ENCODE results near the gene OVCA2. TPM values are rescaled to one million over a fixed set of nuclear protein-coding genes. Genes with fewer than 3 reads are reported as not detected.

The OVCA2 gene
- 48.8 and 51.0 TPM in 2 replicates for total RNA-seq

DNA sequence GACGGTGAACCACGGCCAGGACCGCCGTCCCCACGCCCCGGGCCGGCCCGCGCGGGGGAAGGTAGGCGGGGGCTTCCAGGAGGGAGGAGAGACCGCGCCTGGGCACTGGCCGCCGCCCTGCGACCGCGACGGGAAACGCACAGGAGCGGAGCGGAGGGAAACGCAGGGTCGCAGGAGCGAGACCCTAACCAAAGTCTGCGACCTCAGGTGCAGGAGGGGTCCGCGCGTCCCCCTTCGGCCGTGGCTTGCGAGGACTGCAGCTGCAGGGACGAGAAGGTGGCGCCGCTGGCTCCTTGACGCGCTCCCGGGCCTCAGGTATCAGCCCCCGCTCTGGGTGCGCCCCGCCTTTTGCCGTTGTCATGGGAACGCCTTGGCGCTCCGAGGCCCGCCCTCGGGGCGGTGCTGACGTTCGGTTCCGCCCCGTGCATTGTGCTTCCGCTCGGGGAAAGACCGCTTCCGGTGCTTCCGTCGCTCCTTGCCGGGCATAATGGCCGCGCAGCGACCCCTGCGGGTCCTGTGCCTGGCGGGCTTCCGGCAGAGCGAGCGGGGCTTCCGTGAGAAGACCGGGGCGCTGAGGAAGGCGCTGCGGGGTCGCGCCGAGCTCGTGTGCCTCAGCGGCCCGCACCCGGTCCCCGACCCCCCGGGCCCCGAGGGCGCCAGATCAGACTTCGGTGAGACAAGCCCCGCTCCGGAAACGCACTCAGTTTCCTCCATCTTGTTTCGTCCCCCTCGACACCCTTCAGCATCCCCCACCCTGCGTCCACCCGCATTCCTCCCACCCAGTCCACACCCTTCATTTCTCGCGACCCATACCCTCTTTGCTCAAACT, at the start of gene OVCA2:
OVCA2 (plus strand) TSS at position 462 of the 829 bp plus-strand sequence; CDS start at position 488, 26 bp downstream.
- intact Hi-C loops (cut with micrococcal nuclease), result loop anchor here (1.0 to 5.0 kb wide), 7 partner anchors 8 to 374 kb away; partner anchors contain the start of genes DPH1, MNT and RTN4RL1

DNA sequence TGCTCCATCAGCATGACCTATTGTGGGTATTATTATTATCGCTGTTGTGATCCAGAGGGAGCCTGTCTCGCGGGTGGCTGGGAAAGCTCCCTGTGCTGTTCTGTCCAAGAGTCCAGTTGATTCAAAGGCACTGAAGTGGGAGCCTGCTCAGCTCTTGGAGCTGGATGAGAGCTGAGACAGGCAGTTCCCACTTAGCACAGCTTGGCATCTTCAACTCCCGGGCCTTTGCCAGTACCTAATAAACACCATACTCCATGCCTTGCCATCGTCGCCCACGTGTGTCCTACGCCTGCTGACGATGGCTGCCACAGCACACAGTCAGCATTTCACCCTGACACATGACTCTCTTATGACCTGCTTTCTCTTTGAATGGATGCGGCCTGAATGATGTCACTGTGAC, 49.3 kb upstream of the OVCA2 start:
- intact Hi-C loops (cut with micrococcal nuclease), result no loop called here

DNA sequence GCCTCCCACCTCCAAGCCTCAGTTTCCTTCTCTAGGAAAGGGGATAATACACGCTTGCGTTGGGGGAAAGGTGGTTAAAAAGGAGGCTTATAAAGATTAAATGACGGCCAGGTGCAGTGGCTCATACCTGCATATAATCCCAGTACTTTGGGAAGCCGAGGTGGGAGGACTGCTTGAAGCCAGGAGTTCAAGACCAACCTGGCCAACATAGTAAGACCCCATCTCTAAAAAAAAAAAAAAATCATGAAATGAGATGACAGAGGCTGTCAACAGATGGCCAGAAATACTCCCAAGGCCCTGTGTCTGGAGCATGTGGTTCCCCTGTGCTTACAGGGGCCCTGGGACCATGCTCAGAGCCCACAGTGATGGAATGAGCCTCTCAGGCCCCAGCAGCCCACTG, 47.1 kb upstream of the OVCA2 start:
- intact Hi-C loops (cut with micrococcal nuclease), result no loop called here

DNA sequence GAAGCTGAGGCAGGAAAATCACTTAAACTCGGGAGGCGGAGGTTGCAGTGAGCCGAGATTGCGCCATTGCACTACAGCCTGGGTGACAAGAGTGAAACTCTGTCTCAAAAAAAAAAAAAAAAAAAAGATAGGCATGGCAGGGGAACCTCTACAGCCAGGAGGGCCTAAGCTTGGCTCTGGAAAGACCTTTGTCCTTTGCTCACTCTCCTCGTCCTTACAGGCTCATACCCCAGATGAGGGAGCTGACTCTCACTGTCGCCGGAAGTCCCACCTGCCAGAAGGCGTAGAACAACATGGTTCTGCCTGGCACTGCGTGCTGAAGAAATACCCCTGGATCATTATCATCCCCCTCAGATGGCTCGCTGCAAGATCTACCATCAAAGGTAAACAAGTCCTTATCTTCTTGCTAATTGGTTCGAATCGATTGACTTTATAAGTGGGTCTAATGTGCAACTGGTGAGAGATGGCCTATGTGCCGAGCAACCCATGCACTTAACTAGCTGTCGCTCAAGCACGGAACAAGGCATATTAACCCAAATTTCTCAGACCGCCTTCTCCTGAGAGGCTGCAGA, 46.4 kb upstream of the OVCA2 start:
- intact Hi-C loops (cut with micrococcal nuclease), result no loop called here

DNA sequence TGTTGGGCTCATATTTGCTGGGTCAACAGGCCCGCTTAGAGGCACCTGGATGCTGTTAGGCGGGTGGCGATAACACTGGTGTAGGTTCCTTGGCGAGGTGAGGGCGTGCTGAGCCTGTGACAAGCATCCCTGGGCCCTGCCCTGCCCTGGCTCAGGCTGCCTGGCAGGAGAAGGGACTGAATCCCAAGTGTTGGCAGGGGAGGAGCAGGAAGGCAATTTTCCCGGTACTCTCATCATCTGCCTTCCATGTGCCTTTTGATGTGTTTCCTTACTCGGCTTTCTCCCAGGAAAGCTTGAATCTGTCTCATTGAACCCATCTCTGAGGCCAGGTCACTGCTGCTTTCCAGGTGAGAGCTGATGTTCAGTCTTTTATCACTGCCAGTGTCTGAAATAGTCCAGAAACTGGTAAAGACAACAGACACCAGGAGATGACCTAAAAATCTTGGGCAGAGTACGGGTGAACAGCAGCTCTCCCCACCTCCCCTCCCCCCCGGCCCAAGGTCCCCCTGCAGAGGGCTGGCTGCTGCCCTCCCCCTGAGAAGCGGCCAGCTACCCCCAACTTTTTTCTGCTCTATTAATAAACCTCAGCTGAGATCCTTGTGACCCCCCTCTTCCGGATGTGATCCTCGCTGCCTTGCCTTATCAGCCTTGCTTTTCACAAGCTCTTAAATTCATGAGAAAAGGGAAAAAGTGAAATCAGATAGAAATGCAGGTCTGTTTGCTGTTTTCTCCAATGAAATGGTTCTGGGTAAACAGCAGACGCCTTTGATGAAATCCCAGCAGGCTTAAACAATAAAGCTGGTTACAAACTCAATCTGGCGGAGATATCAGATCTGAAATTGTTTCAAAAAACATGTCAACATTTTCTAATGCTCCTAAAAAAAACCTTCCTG, 45.7 kb upstream of the OVCA2 start:
- intact Hi-C loops (cut with micrococcal nuclease), result no loop called here

DNA sequence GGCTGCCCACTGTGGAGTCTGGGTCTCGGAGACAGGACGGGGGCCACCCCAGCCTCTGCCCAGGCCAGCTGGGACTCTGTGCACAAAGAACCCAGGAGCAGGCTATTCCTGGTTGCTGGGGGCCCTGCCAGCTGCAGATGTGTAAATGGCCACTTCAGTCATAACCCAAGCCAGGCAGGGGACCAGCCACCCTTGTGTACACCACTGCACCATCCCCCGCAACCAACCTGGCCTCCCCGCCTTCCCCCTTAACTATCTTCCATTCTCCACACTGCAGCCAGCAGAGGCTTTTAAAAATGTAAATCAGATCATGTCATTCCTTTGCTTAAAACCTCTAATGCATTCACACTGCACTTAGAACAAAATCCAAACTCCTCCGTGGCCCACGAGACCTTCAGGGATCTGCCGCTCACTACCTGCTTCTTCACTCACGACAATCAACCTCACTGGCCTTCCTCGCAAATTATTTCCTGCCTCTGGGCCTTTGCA, 45.0 kb upstream of the OVCA2 start:
- intact Hi-C loops (cut with micrococcal nuclease), result no loop called here

DNA sequence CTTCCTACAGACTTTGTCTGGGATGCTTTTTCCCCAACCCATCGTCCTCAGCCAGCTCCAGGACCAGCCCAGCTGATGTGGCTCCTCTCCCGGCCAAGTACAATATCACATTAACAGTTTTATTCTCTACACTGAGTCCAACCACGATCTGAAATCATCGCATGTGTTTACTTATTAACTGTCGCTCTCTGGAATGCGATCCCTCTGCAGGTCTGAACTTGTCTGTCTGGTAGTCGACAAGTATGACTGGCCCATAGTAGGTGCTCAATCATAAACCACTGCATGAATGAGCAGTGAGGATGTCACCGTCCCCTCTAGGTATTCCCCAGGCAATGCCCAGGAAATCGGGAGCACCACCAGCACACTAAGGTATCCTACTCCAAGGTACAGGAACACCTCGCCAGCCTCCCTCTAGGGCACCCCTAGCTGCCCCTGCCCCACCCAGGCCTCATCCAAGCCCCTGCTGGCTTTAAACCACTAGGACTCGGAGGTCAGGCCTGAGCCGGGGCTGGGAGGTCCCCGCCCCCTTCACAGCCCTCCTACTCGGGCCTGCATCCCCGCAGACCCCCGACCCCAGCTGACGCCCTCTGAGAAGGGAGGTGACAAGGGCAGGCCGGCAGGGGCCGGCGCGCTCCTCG, 44.4 kb upstream of the OVCA2 start:
- intact Hi-C loops (cut with micrococcal nuclease), result no loop called here

DNA sequence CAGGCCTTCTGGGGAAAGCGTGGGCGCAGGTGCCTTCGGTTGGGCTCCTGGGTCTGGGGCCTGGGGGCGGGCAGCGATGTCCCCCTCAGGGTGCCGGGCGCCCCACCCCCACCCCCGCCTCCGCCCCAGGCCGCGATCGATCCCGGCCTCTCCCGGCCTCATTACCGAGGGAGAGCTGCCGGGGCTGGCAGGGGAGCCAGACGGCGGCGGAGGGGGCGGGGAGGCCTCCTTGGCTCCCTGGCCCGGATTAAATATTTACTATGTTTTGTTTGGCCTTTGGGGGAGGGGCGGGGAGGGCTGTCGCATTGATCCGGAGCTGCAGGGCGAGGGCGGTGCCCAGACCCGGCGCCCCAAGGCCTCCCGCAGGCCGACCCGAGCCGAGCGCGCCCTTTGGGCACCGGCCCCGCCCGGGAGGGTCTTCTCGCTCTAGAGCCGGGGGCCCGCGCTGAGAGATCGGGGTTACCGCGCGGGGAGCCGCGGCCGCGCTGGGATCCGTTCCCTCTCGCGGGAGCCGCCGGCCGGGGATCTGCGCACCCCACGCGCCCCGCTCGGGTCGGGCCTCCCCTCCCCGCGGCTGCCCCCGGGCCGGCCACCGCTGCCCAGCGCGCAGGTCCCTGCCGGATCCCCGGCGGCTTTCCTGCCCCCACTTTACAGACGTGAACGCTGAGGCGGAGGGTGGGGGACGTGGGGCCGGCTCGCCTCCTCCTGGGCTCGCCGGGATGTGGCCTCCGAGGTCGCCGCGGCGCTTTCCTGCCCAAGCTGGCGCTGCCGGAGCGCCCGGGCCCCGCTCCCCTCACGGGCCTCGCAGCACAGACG, 43.7 kb upstream of the OVCA2 start:
- intact Hi-C loops (cut with micrococcal nuclease), result no loop called here

DNA sequence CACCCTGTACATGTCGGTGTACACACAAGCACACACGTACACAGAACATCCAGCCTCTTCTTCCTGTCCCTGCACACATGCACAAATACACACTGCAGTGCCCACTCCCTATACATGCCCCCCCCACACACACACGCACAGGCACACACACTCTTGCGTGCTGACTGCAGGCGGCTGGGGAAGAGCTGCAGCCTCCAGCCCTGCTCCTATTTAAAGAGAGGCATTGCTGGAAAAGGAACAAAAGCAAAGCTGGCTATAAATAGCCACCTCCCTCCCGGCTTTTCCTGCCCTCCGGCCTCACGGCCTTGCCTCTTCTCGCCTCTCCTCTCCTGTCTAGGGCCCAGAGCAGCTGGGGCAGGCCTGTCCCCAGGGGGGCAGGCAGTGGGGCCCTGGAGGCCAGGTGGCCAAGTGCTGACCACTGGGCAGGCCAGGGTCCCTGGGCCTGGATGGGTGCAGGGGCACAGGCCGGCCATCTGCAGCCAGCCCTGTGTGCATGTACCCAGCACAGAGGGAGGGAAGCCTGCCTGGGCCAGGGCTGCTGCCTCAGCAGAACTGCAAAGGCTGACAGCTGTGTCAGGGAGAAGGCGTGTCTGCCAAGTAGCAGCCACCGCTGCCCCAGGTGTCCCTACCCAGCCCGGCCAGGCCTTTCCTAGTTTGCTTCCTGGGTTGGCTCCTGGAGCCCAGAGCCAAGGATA, 42.1 kb upstream of the OVCA2 start:
- intact Hi-C loops (cut with micrococcal nuclease), result no loop called here

DNA sequence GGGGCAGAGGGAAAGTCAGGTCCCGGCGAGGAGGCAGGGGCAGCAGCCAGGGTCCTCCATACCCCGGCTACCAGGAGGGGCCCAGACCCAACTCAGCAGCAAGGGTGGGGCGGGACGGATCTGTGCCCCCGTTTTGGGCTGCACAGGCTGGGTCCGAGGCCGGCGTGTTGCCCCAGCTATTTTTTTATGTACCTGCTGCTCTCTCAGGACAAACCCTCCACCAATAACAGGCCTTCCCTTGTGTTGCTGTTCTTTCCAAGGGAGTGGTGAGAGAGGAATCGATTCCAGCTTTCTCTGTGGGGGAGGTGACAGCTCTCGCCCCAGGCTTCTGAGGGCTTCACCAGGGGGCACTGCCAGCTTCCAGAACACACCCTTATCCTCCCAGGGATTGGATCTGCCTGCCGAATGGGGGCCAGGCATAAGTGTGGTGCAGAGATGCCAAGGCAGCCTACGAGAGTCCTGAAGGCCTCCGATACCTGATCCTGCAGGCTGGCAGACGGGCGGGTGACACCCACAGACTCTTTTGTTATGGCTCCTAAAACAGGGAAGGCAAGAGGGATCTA, 39.0 kb upstream of the OVCA2 start:
- intact Hi-C loops (cut with micrococcal nuclease), result no loop called here

DNA sequence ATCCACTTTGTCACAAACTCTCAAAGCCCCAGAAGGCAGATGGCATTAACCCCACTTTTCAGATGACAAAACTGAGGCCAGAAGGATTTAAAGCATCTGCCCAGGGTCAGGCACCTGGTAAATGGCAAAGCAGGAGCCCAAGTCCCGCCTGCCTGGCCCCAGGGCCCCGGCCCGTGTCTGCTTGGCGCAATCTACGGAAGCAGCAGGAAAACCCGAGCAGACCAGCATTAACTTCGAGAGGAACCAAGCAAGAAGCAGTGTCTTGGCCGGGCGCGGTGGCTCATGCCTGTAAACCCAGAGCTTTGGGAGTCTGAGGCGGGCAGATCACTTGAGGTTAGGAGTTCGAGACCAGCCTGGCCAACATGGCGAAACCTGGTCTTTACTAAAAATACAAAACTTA, 38.3 kb upstream of the OVCA2 start:
- intact Hi-C loops (cut with micrococcal nuclease), result no loop called here

DNA sequence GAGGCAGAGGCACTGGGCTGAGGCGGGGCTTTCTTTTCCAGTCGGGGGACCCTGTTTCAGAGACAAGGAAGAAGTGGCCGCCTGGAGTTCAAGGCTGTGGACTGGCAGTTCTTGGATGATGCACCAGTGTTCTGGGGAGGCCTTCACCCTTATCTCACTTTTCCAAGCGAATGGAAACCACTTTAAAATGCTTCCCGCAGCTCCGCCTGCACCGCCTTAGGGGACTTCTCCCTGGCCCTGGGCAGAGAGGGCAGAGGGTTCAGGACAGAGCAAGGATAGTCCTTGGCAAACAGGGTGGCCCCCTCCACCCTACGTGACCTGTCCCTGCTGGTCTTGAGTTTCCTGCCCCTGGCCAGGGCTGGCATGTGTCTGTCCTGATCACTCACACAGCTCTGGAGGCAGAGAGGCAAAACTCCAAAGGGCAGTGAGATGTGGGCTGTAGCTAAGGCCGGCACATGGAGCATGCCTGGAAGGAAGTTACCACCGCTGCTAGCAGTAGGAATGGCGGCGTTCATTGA, 37.3 kb upstream of the OVCA2 start:
- intact Hi-C loops (cut with micrococcal nuclease), result no loop called here

DNA sequence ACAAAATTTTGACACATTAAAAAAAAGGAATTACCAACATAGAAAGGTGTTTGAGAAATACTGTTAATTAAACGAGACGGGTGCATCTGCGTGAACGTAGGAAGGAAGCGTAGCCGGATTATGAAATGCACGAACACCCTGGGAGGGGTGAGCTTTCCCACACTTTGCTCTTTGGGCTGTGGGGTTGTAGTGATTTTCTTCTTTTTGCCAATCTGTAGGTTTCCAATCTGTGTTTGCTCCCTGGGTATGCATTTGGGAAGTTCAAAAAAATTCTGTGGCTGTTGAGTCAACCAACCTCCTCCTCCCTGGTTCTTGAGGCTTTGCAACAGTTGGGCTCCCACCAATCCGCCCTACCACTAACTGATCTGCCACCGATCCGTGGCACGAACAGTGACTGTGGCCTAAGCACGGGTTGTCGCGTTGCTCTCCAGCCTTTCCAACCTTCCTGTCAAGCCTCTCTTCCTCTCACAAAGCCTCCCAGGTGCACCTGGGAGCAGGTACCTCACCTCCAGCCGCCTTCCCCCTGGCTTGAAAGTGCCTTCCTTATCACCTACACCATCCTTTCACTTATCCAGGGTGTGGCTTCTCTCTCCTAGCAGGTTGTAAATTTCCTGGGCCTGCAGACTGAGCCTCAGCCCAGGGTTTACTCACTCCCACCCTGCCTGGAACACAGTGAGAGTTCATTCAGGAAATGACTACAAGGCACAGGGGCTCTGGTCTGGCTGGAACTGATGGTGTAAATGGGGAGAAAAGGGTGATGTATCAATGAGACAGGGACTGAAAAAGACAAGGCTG, 33.3 kb upstream of the OVCA2 start:
- intact Hi-C loops (cut with micrococcal nuclease), result no loop called here

DNA sequence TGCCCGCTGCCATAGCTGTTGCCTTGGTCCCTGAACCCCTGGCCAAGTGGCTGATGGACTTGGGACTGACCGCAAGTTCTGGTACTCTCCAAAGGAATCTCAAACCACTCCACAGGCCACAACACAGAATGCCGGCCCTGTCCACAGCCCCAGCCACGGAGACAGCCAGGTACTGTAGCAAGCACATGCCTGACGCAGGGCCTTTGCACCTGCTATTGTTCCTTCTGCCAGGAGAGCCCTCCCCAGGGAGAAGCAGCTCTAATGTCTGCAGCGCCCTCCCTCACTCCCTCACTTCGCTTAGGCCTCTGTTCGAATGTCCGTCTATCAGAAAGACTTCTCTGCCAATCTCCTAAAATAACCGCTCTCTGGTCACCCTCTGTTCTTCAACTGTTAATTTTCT, 32.1 kb upstream of the OVCA2 start:
- intact Hi-C loops (cut with micrococcal nuclease), result no loop called here

DNA sequence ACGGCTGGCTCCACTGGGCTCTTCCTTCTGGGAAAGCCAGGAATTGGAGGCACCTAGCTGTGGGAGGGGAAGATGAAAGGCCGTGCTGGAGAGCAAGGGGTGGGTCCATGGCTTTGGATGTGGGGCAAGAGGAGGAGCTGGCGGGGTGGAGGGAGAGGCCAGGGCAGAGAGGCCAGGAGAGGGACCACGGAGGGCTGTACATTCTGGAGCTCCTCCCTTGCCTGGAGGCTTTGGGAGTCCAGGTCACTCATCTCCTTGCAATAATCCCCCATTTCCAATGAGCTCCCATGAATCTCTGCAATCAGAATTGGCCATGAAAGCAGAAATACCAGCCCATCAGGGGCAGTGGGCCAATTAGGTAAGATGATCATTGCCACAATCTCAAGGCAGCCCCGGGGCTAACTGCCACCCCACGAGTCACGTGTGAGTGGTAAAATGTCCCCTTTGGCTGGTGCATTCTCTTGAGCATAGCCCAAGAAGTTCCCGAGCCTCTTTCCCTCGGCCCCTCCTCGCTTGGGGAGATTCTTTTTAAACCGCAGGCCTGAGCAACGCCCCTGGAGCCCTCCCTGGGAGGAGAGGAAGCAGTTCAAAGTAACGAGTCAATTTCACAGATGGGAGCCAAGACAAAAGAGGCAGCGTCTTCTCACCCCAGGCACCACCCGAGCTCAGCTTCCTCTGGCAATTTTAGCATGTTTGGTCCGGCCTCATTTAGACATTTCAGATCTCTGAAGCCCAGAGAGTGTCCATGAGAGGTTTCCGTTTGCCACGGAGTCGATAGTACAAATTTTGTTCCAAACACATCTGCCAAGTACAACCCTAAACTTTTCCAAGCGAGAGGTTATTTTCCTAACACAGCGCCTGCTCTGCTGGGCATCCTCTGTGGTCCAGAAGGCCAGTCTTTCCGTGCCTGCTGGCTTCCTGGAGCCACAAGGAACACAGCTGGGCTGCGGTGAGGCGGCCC, 30.1 kb upstream of the OVCA2 start:
- intact Hi-C loops (cut with micrococcal nuclease), result no loop called here

DNA sequence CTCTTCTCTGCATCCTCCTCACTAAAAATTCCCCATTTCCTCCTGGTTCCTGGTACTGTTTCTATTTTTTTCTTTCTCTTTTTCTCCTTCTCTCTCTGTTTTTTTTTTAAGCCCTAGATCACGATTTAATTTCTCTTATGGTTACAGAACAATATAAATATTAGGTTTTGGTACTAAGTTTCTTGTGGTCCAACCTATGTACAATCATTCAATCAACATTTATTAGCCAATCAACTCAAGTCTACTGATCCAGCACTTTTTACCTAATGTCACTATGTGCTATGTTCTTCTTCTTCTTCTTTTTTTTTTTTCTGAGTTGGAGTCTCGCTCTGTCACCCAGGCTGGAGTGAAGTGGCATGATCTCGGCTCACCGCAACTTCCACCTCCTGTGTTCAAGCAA, 29.3 kb upstream of the OVCA2 start:
- intact Hi-C loops (cut with micrococcal nuclease), result no loop called here
